ENCODE measurements around the gene PTPN20.

- TF ChIP-seq POLR2A (IDR thresholded peaks at IDR 0.05) (no peak), EP300 (IDR thresholded peaks at IDR 0.05) (no peak), POLR2AphosphoS5 (IDR thresholded peaks at IDR 0.05) (no peak)
- TF ChIP-seq, protein P1, sequence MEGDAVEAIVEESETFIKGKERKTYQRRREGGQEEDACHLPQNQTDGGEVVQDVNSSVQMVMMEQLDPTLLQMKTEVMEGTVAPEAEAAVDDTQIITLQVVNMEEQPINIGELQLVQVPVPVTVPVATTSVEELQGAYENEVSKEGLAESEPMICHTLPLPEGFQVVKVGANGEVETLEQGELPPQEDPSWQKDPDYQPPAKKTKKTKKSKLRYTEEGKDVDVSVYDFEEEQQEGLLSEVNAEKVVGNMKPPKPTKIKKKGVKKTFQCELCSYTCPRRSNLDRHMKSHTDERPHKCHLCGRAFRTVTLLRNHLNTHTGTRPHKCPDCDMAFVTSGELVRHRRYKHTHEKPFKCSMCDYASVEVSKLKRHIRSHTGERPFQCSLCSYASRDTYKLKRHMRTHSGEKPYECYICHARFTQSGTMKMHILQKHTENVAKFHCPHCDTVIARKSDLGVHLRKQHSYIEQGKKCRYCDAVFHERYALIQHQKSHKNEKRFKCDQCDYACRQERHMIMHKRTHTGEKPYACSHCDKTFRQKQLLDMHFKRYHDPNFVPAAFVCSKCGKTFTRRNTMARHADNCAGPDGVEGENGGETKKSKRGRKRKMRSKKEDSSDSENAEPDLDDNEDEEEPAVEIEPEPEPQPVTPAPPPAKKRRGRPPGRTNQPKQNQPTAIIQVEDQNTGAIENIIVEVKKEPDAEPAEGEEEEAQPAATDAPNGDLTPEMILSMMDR (IDR thresholded peaks at IDR 0.05): no peak
These were observed 111.3 kb downstream of the PTPN20 start for GRCh38 chr10:47022311-47023131.
